H1 (cell line): ENCODE results near the gene BRCA2. TPM values are rescaled to one million over a fixed set of nuclear protein-coding genes. Genes with fewer than 3 reads are reported as not detected.

Experiments
- BACH1 ChIP-seq: IDR thresholded peaks from 2 replicates; pipeline ENCODE4 v1.6.1; 2012; ENCODE audit warnings: low read length, improper control_type of control experiment
- CHD7 ChIP-seq: fragments of 300-600 bp; sonication (generic); IDR thresholded peaks from 2 replicates; pipeline ENCODE4 v1.7.1; 2012; ENCODE audit warnings: low read length, moderate library complexity, mild to moderate bottlenecking, inconsistent platforms; ENCODE audit not compliant: insufficient replicate concordance
- SUZ12 ChIP-seq: fragments of 200-600 bp; sonication (generic); IDR thresholded peaks from 2 replicates; pipeline ENCODE4 v1.6.1; 2012; ENCODE audit warnings: mild to moderate bottlenecking, inconsistent platforms, low read length, moderate library complexity, mixed read lengths
- TCF12 ChIP-seq: IDR thresholded peaks from 2 replicates; pipeline ENCODE4 v1.6.1; 2011; ENCODE audit warnings: low read depth, mild to moderate bottlenecking, low read length
- polyA plus RNA-seq, 7 experiments: library from polyadenylated mRNA; depleted of rRNA in 3 of 7; stranded (reverse) in 5 of 7; unstranded in 2 of 7; fragments of >200 nt in 5 of 7; fragments of 200-250 nt in 2 of 7; gene quantifications; 1 replicate in 5 of 7; 2 replicates in 1 of 7; 4 replicates in 1 of 7; pipeline versions ENCODE4 v1.2.1 to v1.2.3, GENCODE V29; 2011 to 2013; ENCODE audit warnings: missing spikeins in 2 of 7, mixed read lengths in 2 of 7
- total RNA-seq: library from RNA; stranded (reverse); fragmentation: NEBNext Ultra II Directional; extraction: Animal tissue kit (Norgen Biotek cat#: 25700); gene quantifications from 2 replicates; pipeline ENCODE4 v1.2.1, GENCODE V29; 2021

Gene BRCA2
- total and polyA plus RNA-seq, 2 of the 8 experiments (the other 6 are each of a cell fraction or from before 2014, with no cell fraction given) = 4.2 to 24.9 TPM

- TF ChIP-seq CHD7 = no peak
- no peak for TF ChIP-seq BACH1
- no peak for TF ChIP-seq SUZ12
- no peak for TF ChIP-seq TCF12
These were observed 108.3 kb downstream of the BRCA2 start (continued) for GRCh38 chr13:32423592-32423991.
